Muscle of back (tissue), 11 donors: Measurements from ENCODE around the gene PIK3C2B. TPM values are rescaled to one million over a fixed set of nuclear protein-coding genes. Genes with fewer than 3 reads are reported as not detected.

Experiments
- DNase-seq, 3 donors: peaks; one replicate each; pipeline versions ENCODE4 v3.0.0 to v3.0.0-alpha.2; 2013
- polyA plus RNA-seq, 10 donors: library from polyadenylated mRNA; unstranded; fragments of 120-200 nt; gene quantifications; one replicate each; pipeline ENCODE4 v1.2.1, GENCODE V29; 2013; ENCODE audit not compliant: insufficient read length in 10 of 10

The PIK3C2B gene
- polyA plus RNA-seq, 10 donors = 20.5 to 36.7 (median 29.0) TPM

GRCh38 chr1:204479387-204480136, 15.0 kb downstream of the PIK3C2B start:
- DNase-seq = no peak

GRCh38 chr1:204478921-204479320, 15.7 kb downstream of the PIK3C2B start:
- DNase-seq = no peak

- no peak for DNase-seq
Measured at GRCh38 chr1:204478172-204478899, 16.3 kb downstream of the PIK3C2B start.

DNA sequence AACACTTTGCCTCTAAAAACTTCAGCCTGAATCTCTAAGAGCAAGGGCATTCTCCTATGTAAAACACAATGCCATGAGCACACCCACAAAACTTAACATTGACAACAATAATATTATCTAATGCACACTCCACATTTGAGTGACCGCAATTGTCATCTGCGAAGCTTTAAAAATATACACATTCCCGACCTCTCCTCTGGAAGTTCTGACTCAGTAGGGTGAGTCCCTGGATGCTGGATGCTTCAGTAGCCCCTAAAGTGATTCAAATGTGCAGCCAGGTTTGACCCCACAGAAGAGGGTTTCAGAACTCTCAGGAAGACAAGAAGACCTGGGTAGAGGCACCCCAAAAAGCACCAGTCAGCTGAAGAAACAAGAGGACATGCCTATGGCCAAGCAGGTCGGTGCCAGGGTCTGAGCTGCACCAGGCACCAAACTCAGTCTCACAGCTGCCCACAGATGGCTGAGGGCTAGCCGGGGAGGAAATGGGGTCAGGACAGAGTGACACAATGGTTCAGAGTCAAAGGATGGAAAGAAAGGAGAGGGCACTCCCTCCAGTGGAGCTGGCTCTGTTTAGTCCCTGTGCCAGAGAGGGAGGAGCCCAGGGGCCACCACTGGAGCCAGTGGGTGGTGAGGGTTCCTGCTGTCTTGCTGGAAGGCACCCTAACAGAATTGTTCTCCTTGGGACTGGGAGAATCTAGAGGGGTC, 17.4 kb downstream of the PIK3C2B start:
- DNase-seq = no peak

DNA sequence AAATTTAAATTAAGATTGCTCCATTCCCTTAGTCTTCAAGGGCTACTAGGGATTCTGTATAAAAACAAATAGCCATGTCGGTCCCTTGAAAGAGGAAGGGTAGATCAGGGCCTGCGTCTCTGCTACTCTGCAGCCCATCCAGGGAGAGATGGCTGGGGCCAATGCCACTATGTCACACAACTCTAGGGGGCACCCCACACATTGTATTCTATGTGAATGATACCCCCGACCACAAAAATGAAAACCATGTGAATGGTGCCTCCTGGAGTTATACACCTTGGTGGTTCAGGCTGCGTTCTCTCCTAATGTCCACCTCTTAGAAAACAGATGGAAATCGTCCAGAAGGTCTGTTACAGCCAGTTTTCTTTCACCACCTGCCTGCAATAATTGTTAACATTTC, 18.0 kb downstream of the PIK3C2B start:
- DNase-seq = no peak

- DNase-seq = no peak
Measured at GRCh38 chr1:204475656-204476432, 18.8 kb downstream of the PIK3C2B start.

DNA sequence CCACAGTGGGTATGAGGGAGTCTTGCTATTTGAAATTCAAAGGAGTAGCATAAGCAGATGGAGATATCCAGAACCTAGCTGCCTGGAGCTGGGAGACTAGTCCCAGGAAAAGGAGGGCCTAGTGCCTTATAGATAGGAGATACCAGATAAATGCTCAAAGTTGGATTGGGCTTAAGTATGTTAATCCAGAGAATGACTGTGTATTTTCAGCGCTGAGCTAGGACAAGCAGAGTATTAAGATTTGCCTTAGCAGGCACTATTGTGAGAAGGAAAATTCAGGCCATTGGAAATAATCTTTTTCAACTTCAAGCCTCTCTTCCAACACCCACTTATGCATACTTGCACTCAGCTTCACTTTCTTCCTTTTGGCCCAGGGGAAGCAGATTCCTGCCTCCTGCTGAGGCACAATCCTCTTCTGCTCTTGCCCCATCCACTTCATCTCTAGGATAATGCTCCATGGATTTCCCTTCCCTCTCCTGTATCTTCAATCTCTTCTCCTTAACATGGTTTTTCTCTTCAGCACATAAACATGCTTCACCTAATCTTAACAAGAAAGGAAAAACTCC, 21.1 kb downstream of the PIK3C2B start:
- DNase-seq = no peak

- no peak for DNase-seq
Measured at GRCh38 chr1:204472660-204473059, 21.9 kb downstream of the PIK3C2B start.

- no peak for DNase-seq
Measured at GRCh38 chr1:204471687-204472086, 22.9 kb downstream of the PIK3C2B start.

- DNase-seq = no peak
Measured at GRCh38 chr1:204469304-204469703, 25.3 kb downstream of the PIK3C2B start.

- DNase-seq = no peak
Measured at GRCh38 chr1:204468766-204469302, 25.8 kb downstream of the PIK3C2B start.

DNA sequence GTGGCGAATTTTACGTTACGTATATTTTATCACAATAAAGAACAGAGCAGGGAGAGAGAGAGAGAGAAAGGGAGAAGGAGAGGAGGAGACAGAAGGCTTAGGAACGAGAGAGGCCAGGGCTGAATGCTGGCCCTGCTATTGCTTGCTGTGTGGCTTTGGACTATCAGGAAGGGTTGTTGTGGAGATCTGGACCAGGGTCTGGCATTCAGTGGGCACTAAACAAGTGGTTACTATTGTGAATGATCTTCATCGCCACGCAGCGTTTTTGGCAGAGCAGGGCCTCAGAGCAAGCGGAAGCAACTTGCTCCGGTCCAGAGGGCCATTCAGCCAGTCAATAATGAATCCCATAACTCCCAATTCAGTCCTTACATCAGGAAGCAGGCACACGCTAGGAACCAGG, 26.4 kb downstream of the PIK3C2B start:
- no peak for DNase-seq

- no peak for DNase-seq
Measured at GRCh38 chr1:204466416-204467405, 27.9 kb downstream of the PIK3C2B start.

GRCh38 chr1:204465546-204466415, 28.8 kb downstream of the PIK3C2B start:
- peak in 2 of 3 donors; percentile 54 to 62 for DNase-seq

DNA sequence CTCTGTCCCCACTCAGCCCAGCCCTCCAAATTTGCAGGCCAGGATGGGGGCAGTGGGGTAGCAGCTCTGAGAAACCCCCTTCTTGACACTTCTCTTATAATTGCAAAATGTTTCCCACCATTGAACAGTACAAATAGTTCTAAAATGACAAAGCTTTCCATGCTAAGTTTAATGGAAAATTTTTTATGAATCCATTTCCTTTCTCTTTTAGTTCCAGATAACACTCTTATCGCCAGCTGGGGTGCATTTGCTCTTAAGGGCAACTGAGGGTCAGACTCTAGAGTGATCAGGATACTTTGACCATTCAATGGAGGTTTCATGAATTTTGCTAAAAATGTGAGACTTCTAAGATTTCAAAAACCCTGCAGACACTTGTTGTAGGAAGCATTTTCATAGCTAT, 29.9 kb downstream of the PIK3C2B start:
- no peak for DNase-seq

- no peak for DNase-seq
Measured at GRCh38 chr1:204464187-204464631, 30.4 kb downstream of the PIK3C2B start.

DNA sequence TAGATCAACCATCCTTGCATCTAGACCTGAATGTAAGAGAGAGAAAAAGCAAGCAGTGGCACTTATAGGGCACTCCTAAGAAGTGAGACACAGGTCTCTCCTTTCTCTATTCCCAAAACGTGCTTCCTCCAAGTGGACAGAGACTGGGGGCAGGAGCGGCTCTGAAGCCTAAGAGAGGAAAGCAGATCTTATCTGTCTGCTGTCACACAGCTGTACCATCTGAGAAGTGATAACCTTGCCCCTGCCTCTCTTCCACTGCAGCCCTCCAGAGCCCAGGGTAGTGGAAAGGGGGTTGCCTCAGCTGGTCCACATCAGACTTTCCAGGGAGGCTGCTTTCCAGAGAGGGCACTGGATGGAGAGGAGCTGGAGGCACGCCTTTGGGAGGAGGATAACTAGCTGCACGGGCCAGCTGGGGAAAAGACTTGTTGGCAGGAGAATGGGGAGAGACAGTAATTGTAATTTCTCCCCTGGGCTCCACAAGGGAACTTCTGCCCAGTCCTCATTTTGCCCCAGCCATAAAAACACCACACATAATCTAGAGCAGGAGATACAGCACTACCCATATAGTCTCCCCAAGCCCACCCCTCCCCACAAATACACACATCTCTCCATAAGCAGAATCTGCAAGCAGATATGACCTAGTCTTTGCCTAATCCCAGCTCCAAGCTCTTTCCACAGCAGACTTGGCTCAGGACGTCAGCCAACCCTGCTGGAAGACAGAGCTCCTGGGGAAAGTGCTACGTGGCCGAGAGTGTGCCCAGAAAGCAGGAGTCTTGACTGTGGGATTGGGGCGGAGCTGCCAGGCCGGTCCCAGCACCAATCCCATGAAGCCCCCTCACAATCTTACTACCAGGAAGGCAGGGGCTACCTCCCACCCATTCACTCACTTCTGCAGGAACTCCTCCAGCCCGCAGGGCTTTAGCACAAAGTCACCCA, 31.2 kb downstream of the PIK3C2B start:
- DNase-seq = peak in 2 of 3 donors; percentile 73 to 86

DNA sequence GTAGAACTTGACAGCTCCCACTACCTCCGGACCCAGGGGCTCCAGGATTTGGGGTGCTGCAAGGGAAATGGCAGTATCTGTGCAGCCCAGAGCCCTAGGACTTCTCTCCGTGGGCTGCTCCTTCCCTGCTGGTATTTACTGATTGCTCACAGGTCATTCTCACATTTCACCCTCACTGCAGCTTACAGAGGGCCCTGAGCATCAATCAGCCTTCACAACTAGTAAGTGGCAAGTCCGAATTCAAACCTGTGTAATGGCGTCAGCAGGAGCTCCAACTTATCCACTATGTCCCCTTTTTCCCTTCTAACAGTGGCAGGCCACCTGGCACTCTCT, 32.4 kb downstream of the PIK3C2B start:
- DNase-seq = no peak
